GM19463 (cell line): ENCODE results near the gene CLTC.
A peak's percentile ranks its signal among the peaks of the same experiment; 100 is the strongest.

Source experiments
- ATAC-seq: cut with Tn5 transposase; IDR thresholded peaks from one replicate; pipeline ENCODE4 v1.9.1; 2021; ENCODE audit warnings: mild to moderate bottlenecking, moderate library complexity; ENCODE audit not compliant: unreplicated experiment

CLTC gene

GRCh38 chr17:59678918-59679317 is 59.2 kb downstream of the CLTC start:
- ATAC-seq = no peak

- ATAC-seq = no peak
Measured at GRCh38 chr17:59680314-59680713, 60.6 kb downstream of the CLTC start.

DNA sequence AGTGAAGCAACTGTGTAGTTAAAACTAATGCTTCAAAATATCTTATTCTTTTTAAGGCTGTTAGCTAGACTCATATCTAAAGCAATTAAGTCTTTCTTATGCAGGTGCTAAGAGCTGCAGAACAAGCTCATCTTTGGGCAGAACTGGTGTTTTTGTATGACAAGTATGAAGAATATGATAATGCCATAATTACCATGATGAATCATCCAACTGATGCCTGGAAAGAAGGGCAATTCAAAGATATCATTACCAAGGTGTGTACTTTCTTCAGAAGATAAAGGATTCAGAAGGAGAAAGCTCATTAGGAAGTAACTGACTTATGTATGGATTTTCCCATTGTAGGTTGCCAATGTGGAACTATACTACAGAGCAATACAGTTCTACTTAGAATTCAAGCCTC is 63.6 kb downstream of the CLTC start:
- ATAC-seq = no peak

- ATAC-seq = no peak
Measured at GRCh38 chr17:59684967-59685366, 65.3 kb downstream of the CLTC start.

- no peak for ATAC-seq
Measured at GRCh38 chr17:59688008-59688407, 68.3 kb downstream of the CLTC start.

DNA sequence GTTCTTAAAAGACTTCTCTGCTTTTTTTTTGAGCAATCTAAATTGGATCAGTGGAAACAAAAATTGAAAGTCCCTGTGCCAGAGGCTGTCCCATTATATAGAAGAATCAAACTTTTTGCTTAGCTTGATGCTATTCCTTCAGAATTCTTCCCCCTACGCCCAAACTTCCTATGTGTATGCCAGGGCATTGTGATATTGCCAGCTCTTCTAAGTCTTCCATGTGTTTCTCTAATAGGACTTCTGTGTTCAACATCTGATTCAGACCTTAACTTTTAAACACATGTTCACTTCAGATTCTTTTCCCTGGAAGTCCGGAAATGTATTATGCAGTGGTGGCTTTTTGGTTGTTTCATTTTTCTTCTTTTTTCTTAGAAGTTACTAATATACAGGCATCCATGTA is 68.8 kb downstream of the CLTC start:
- ATAC-seq = no peak

GRCh38 chr17:59693582-59693981 is 73.9 kb downstream of the CLTC start:
- no peak for ATAC-seq

DNA sequence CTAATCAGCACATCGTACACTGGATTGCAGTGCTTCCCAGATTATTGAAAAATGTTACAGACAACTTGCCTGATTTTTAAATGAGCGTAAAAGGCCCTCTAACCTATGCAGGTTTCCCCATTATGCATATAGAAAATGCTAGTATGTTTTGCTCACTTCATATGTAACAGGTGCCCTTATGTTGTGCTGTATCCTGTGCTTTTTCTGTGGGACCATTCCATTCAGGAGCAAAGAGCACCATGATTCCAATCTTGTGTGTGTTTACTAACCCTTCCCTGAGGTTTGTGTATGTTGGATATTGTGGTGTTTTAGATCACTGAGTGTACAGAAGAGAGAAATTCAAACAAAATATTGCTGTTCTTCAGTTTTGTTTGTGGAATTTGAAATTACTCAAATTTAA is 74.6 kb downstream of the CLTC start:
- ATAC-seq = no peak

DNA sequence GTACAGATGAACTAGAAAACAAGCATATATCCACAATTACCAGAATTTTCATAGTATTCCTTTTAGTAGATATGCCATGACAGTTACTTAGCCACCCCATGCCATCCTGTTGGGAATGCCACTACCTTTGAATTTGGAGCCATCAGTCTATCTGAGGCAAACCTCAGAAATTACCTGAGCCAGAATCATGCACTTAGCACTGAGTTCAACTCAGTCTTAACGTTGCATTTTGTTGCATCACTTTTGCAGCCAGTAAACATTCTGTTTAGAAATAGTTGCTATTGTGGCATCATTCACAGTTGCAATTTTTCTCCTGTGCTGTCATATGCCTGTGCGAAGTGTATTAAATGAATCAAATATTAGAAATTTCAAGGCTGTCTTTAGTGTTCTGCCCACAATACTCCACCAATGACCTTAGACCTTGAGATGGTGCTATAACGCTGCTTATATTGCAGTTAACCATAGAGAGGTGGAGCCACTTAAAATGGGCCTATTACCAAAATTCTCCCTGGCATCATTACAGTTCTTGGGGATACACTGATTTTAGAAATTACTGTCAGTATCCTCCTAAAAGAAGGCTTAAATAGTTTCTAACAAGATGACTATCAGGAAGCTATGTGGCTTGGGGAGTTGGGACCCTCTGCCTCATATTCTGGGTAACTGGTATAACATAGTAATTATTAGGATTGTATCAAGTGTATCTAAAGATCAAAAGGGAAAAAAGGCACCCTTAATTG is 76.4 kb downstream of the CLTC start:
- no peak for ATAC-seq

- ATAC-seq = no peak
Measured at GRCh38 chr17:59696682-59697277, 77.1 kb downstream of the CLTC start.

GRCh38 chr17:59698143-59698542 is 78.4 kb downstream of the CLTC start:
- ATAC-seq = no peak

DNA sequence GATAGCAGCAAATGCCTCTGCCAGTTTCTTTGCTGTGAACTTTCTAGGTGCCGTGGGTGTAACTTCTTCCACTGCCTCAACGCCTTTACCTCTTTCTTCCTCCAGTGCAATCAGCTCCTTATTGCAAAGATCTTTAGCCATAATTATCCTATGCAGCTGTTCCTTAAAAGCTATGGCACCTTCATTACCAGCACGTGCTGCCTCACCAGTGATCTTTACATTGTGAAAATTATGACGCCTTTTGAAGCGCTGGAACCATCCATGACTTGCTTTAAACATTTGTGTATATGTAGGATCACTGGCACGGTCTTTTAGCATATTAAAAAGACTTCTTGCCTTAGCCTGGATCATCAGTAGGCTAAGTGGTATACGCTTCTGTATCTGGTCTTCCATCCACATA is 79.5 kb downstream of the CLTC start:
- no peak for ATAC-seq

DNA sequence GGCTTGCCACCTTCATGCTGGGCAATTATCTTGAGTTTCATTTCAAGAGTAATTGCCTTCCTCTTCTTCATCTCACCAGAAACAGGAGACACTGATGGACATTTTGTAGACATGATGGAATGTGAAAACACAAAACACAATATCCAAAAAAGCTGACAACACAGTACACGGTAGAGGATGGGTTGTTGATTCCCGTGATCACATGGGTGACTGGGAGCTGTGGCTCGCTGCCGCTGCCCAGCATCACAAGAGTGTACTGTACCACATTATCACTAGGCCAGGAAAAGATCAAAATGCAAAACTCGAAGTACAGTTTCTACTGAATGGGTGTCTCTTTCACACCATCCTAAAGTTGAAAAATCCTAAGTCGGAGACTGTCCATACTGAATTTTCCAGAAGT is 80.1 kb downstream of the CLTC start:
- ATAC-seq = no peak

- no peak for ATAC-seq
Measured at GRCh38 chr17:59702304-59702703, 82.6 kb downstream of the CLTC start.

- peak; percentile 98 for ATAC-seq
Measured at GRCh38 chr17:59707149-59707970, 87.7 kb downstream of the CLTC start, which contains the start of the genes PTRH2 and VMP1. TSS of gene PTRH2 (minus strand) at chr17:59707430. CDS start at chr17:59697978, 9,452 bp downstream. TSS of gene VMP1 (plus strand) at chr17:59707654. CDS start at chr17:59731447, 23,793 bp downstream.

GRCh38 chr17:59707971-59708430 is 88.3 kb downstream of the CLTC start:
- no peak for ATAC-seq

GRCh38 chr17:59711936-59712335 is 92.2 kb downstream of the CLTC start:
- no peak for ATAC-seq

DNA sequence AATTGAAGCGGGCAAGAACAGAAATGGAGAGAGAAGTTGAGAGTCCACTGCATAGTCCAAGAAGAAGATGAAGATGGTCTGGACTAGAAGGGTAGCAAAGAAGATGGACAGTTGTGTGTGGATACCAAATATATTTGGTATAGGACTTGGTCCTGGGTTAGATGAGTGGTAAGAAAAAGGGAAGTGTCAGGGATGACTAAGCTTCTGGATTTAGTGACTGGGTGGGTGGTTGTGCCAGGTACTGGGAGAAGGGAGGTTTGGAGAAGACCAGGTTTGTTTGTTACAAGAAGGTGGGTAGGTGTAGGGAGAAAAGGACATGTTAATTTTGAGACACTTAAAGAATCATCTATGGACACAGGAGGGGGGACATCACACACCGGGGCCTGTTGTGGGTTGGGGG is 93.2 kb downstream of the CLTC start:
- ATAC-seq = no peak

GRCh38 chr17:59714255-59714654 is 94.6 kb downstream of the CLTC start:
- no peak for ATAC-seq

DNA sequence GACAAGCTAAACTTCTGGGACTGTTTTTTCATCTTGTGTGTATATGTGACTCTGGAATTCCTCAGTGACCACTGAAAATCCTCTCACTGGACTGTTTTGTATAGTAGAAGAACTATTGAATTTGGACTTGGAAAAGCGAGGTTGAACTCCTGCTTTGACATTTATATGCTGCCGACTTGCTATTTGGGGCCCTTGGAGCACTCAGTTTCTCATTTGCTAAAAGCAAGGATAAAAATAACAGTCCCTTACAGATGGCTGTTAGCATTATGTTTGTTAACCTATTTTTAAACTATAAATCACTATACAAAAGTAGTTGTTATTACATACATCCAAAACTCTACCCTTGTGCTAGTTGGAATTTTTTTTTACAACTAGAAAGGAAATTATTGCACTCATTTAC is 96.7 kb downstream of the CLTC start:
- ATAC-seq = no peak

DNA sequence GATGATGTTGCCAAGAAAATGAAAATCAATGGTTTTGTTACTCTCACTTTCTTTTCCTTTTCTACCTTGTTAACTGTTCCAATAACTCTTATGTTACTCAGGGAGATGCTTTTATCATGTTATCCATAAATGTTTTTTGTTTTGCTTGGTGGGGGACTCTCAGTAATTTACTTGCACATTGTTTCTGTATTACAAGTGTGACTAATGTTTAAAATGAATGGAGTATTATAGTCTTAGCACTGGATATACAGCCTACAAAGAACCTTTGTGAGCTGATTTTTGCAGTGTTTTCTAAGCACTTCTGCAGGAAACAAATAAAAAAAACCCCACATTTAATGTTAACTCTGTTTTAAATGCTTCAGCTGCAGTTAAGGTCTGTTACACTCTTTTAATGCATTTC is 99.8 kb downstream of the CLTC start:
- no peak for ATAC-seq

DNA sequence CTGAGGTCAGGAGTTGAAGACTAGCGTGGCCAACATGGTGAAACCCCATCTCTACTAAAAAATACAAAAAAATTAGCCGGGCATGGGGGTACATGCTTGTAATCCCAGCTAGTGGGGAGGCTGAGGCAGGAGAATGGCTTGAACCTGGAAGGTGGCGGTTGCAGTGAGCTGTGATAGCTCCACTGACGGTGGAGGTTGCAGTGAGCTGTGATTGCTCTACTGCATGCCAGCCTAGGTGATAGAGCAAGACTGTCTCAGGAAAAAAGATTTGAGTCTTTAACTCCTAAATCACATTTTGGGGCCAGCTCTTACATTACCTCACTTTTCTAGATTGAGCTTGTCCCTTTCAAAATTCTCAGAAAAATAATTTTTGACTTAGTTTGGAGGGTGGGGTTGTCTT is 102.9 kb downstream of the CLTC start:
- ATAC-seq = no peak
